Smooth muscle cell (in vitro differentiated cells): Measurements from ENCODE around the gene NPHS1. TPM values are rescaled to one million over a fixed set of nuclear protein-coding genes. Genes with fewer than 3 reads are reported as not detected.

ENCODE experiments used
- DNase-seq: peaks from one replicate; lab custom pipeline; 2025; ENCODE audit not compliant: unreplicated experiment; lab: John Stamatoyannopoulos, UW
- H2AFZ ChIP-seq: fragments of 200-600 bp; sonication (generic); 2 replicates; pipeline ENCODE4 v1.6.0; 2016; ENCODE audit warnings: antibody characterized with exemption, low read depth, mild to moderate bottlenecking
- H3F3A ChIP-seq: fragments of 200-600 bp; sonication (generic); 2 replicates; pipeline ENCODE4 v1.6.0; 2017; ENCODE audit warnings: antibody characterized with exemption, low read depth
- H3K27ac ChIP-seq: fragments of 200-600 bp; sonication (generic); 2 replicates; pipeline ENCODE4 v1.5.1; 2016; ENCODE audit warnings: low read depth, mild to moderate bottlenecking
- H3K27me3 ChIP-seq: fragments of 200-600 bp; sonication (generic); 2 replicates; pipeline ENCODE4 v1.6.1; 2016; ENCODE audit warnings: low read depth, mild to moderate bottlenecking
- H3K36me3 ChIP-seq: fragments of 200-600 bp; sonication (generic); 2 replicates; pipeline ENCODE4 v1.5.1; 2016; ENCODE audit warnings: low read depth
- H3K4me1 ChIP-seq: fragments of 200-600 bp; sonication (generic); 2 replicates; pipeline ENCODE4 v1.5.1; 2016; ENCODE audit warnings: low read depth
- H3K4me2 ChIP-seq: fragments of 200-600 bp; sonication (generic); 2 replicates; pipeline ENCODE4 v1.6.0; 2016; ENCODE audit warnings: mild to moderate bottlenecking
- H3K4me3 ChIP-seq: fragments of 200-600 bp; sonication (generic); 2 replicates; pipeline ENCODE4 v1.5.1; 2016; ENCODE audit warnings: mild to moderate bottlenecking
- H3K79me2 ChIP-seq: fragments of 200-600 bp; sonication (generic); 2 replicates; pipeline ENCODE4 v1.6.0; 2016; ENCODE audit warnings: low read depth, mild to moderate bottlenecking
- H3K9ac ChIP-seq: fragments of 200-600 bp; sonication (generic); 2 replicates; pipeline ENCODE4 v1.6.0; 2016; ENCODE audit warnings: low read depth
- H3K9me3 ChIP-seq: fragments of 200-600 bp; sonication (generic); replicated peaks from 2 replicates; pipeline ENCODE4 v1.5.1; 2016; ENCODE audit warnings: low read depth
- H4K20me1 ChIP-seq: fragments of 200-600 bp; sonication (generic); 2 replicates; pipeline ENCODE4 v1.6.0; 2016; ENCODE audit warnings: low read depth
- WGBS: methylation state at CpG from one replicate; pipeline ENCODE4 v1.1.7; 2016; ENCODE audit warnings: low lambda C conversion rate; 5-methylcytosine and 5-hydroxymethylcytosine counted together
- polyA plus RNA-seq: library from polyadenylated mRNA; unstranded; fragments of >200 nt; fragmentation: Nextera tagmentation; extraction: Ambion mirVana; gene quantifications from 2 replicates; pipeline ENCODE4 v1.2.1, GENCODE V29; 2016
- total RNA-seq: library from RNA; depleted of rRNA; stranded (reverse); fragments of >200 nt; gene quantifications from 2 replicates; pipeline ENCODE4 v1.2.3, GENCODE V29; 2014
- TF ChIP-seq, protein P1 (sequence below): fragments of 200-600 bp; sonication (generic); IDR thresholded peaks from 2 replicates; pipeline ENCODE4 v1.5.1; 2017; ENCODE audit warnings: borderline replicate concordance, mild to moderate bottlenecking, antibody characterized with exemption; ENCODE audit not compliant: insufficient read depth, poor library complexity, severe bottlenecking

Gene NPHS1
- total and polyA plus RNA-seq, 2 experiments from 2014 or later: not detected

DNA sequence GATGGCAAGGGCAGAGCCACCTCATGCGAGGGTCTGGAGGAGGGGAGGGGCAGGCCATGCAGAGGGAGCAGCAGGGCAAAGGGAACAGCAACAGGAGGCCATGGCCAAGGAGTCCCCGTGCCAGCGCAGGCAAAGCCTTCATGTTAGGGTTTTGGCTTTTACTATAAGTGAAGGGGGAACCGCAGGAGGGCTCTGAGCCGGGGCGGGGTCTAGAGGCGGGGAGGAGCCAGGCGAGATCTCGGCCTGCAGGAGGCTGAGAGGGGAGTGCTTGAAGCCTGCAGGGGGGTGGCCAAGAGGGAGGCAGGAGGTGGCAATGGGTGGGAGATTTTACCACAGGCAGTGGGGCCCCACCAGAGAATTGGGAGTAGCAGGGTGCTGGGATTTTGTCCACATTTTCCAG, 70.7 kb downstream of the NPHS1 start:
- no peaks in the 10 kb centered on the region for H3K36me3 ChIP-seq
- H3K4me3 ChIP-seq: no peak overlapping the region
- no peaks in the 10 kb centered on the region for H3K79me2 ChIP-seq
- TF ChIP-seq, protein P1, sequence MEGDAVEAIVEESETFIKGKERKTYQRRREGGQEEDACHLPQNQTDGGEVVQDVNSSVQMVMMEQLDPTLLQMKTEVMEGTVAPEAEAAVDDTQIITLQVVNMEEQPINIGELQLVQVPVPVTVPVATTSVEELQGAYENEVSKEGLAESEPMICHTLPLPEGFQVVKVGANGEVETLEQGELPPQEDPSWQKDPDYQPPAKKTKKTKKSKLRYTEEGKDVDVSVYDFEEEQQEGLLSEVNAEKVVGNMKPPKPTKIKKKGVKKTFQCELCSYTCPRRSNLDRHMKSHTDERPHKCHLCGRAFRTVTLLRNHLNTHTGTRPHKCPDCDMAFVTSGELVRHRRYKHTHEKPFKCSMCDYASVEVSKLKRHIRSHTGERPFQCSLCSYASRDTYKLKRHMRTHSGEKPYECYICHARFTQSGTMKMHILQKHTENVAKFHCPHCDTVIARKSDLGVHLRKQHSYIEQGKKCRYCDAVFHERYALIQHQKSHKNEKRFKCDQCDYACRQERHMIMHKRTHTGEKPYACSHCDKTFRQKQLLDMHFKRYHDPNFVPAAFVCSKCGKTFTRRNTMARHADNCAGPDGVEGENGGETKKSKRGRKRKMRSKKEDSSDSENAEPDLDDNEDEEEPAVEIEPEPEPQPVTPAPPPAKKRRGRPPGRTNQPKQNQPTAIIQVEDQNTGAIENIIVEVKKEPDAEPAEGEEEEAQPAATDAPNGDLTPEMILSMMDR: no peak
- H3K9me3 ChIP-seq: no peaks in the 10 kb centered on the region
- 84% methylated on average over 9 of the region's 9 CpGs for WGBS
- H3K4me1 ChIP-seq: no peaks in the 10 kb centered on the region
- H2AFZ ChIP-seq: no peak overlapping the region
- no peak overlapping the region for H3K27ac ChIP-seq
- no peaks in the 10 kb centered on the region for H3K27me3 ChIP-seq
- no peak overlapping the region for H3K4me2 ChIP-seq
- no peak overlapping the region for H3K9ac ChIP-seq
- no peaks in the 10 kb centered on the region for H3F3A ChIP-seq
- DNase-seq: no peak
- no peaks in the 10 kb centered on the region for H4K20me1 ChIP-seq

DNA sequence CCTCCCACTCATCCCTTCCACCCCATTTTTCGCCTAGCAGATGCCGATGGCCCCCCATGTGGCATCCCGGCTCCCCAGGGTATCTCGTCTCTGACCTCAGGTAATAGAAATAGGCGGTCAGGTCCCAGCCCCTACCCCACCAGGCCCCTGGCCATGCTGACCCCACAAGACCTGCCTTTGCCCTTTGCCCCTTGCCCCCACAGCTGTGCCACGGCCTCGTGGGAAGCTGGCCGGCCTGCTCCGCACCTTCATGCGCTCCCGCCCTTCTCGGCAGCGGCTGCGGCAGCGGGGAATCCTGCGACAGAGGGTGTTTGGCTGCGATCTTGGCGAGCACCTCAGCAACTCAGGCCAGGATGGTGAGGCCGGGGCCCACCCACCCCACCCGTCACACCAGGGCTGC, 71.6 kb downstream of the NPHS1 start:
- WGBS: 96% methylated on average over 20 of the region's 20 CpGs
- Histone ChIP-seq H3F3A (no peaks in the 10 kb centered on the region), H3K4me3 (no peak overlapping the region), H3K4me1 (peaks cover 6% of the 10 kb centered on the region), H4K20me1 (no peaks in the 10 kb centered on the region), H2AFZ (no peak overlapping the region), H3K27me3 (no peaks in the 10 kb centered on the region), H3K36me3 (no peaks in the 10 kb centered on the region), H3K4me2 (no peak overlapping the region), H3K27ac (no peak overlapping the region), H3K9me3 (no peaks in the 10 kb centered on the region), H3K79me2 (no peaks in the 10 kb centered on the region), H3K9ac (no peak overlapping the region)
- TF ChIP-seq, protein P1: no peak
- DNase-seq: no peak

DNA sequence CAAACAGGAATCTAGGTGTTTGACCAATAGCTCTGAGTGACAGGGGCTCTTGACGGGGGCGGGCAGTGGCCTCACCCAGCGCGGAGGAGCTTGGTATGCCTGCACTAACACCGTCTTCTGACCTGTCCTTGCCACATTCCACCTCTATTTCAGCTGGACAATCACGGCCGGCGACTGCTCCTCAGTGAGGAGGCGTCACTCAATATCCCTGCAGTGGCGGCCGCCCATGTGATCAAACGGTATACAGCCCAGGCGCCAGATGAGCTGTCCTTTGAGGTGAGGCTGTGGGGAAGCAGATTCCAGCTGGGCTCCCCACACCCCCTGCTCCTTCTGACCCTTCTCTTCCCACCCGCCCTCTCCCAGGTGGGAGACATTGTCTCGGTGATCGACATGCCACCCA, 72.2 kb downstream of the NPHS1 start:
- H2AFZ ChIP-seq: no peak overlapping the region
- H3K4me3 ChIP-seq: no peak overlapping the region
- no peaks in the 10 kb centered on the region for H3F3A ChIP-seq
- H3K9ac ChIP-seq: no peak overlapping the region
- no peaks in the 10 kb centered on the region for H3K9me3 ChIP-seq
- no peaks in the 10 kb centered on the region for H3K36me3 ChIP-seq
- H3K27ac ChIP-seq: no peak overlapping the region
- WGBS: 96% methylated on average over 14 of the region's 16 CpGs
- H3K4me2 ChIP-seq: no peak overlapping the region
- DNase-seq: no peak
- TF ChIP-seq, protein P1: no peak
- H3K27me3 ChIP-seq: no peaks in the 10 kb centered on the region
- H4K20me1 ChIP-seq: no peaks in the 10 kb centered on the region
- peaks cover 6% of the 10 kb centered on the region for H3K4me1 ChIP-seq
- no peaks in the 10 kb centered on the region for H3K79me2 ChIP-seq

DNA sequence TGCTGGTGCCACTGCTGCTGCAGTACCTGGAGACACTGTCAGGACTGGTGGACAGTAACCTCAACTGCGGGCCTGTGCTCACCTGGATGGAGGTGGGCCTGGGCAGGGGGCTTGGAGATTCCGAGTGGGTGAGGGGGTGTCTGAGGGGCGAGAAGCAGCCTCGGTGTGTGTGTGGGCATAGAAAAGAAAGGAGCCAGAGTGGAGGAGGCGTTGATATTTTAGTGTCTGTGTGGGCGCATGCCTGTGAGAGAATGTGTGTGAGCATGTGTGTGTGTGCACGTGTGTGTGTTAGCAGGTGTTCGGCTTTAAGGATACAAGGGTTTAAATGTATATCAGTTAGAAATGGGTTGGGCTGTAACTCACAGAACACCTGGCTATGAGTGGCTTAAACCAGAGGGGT, 73.3 kb downstream of the NPHS1 start:
- Histone ChIP-seq H3K9ac (no peak overlapping the region), H3K4me1 (peaks cover 6% of the 10 kb centered on the region), H3K36me3 (no peaks in the 10 kb centered on the region), H3K9me3 (no peaks in the 10 kb centered on the region), H4K20me1 (no peaks in the 10 kb centered on the region), H3K4me2 (no peak overlapping the region), H3K4me3 (no peak overlapping the region), H3K79me2 (no peaks in the 10 kb centered on the region), H2AFZ (no peak overlapping the region), H3K27me3 (no peaks in the 10 kb centered on the region), H3K27ac (no peak overlapping the region), H3F3A (no peaks in the 10 kb centered on the region)
- TF ChIP-seq, protein P1: no peak
- 91% methylated on average over 8 of the region's 8 CpGs for WGBS
- no peak for DNase-seq
